Kidney glomerular epithelial cell (primary cell): Measurements from ENCODE around the gene SLF1.

Experiments used
- DNase-seq: peaks from one replicate; lab custom pipeline; 2025; lab: John Stamatoyannopoulos, UW

The SLF1 gene

GRCh38 chr5:94661086-94661485 lies 42.6 kb downstream of the SLF1 start:
- no peak for DNase-seq

- no peak for DNase-seq
Measured at GRCh38 chr5:94667937-94668336, 49.5 kb downstream of the SLF1 start.

GRCh38 chr5:94670726-94671125 lies 52.3 kb downstream of the SLF1 start:
- no peak for DNase-seq

- DNase-seq = no peak
Measured at GRCh38 chr5:94672746-94673145, 54.3 kb downstream of the SLF1 start.

- no peak for DNase-seq
Measured at GRCh38 chr5:94674490-94675382, 56.3 kb downstream of the SLF1 start.

GRCh38 chr5:94675965-94676618 lies 57.6 kb downstream of the SLF1 start:
- DNase-seq = no peak

GRCh38 chr5:94682814-94683520 lies 64.5 kb downstream of the SLF1 start:
- no peak for DNase-seq

- DNase-seq = no peak
Measured at GRCh38 chr5:94689908-94690307, 71.4 kb downstream of the SLF1 start.

- DNase-seq = no peak
Measured at GRCh38 chr5:94690778-94691177, 72.3 kb downstream of the SLF1 start.

- DNase-seq = no peak
Measured at GRCh38 chr5:94691291-94691690, 72.8 kb downstream of the SLF1 start.

- peak; percentile 55 for DNase-seq
Measured at GRCh38 chr5:94691949-94692348, 73.5 kb downstream of the SLF1 start.

GRCh38 chr5:94692581-94692980 lies 74.1 kb downstream of the SLF1 start:
- DNase-seq = no peak

- DNase-seq = peak; percentile 73
Measured at GRCh38 chr5:94693043-94693822, 74.8 kb downstream of the SLF1 start.

GRCh38 chr5:94693845-94694370 lies 75.4 kb downstream of the SLF1 start:
- no peak for DNase-seq

GRCh38 chr5:94694671-94695070 lies 76.2 kb downstream of the SLF1 start:
- DNase-seq = no peak

- DNase-seq = no peak
Measured at GRCh38 chr5:94698197-94698596, 79.7 kb downstream of the SLF1 start.

GRCh38 chr5:94699562-94699961 lies 81.1 kb downstream of the SLF1 start:
- no peak for DNase-seq

- DNase-seq = peak; percentile 2
Measured at GRCh38 chr5:94700592-94700991, 82.1 kb downstream of the SLF1 start.

GRCh38 chr5:94702729-94703128 lies 84.3 kb downstream of the SLF1 start:
- DNase-seq = no peak

- DNase-seq = peak; percentile 50
Measured at GRCh38 chr5:94705427-94705826, 87.0 kb downstream of the SLF1 start.

- DNase-seq = no peak
Measured at GRCh38 chr5:94707359-94707758, 88.9 kb downstream of the SLF1 start.

GRCh38 chr5:94709277-94709676 lies 90.8 kb downstream of the SLF1 start:
- DNase-seq = no peak
